ENCODE data around the gene LPCAT1.
A peak's percentile ranks its signal among the peaks of the same experiment; 100 is the strongest.

The LPCAT1 gene

DNA sequence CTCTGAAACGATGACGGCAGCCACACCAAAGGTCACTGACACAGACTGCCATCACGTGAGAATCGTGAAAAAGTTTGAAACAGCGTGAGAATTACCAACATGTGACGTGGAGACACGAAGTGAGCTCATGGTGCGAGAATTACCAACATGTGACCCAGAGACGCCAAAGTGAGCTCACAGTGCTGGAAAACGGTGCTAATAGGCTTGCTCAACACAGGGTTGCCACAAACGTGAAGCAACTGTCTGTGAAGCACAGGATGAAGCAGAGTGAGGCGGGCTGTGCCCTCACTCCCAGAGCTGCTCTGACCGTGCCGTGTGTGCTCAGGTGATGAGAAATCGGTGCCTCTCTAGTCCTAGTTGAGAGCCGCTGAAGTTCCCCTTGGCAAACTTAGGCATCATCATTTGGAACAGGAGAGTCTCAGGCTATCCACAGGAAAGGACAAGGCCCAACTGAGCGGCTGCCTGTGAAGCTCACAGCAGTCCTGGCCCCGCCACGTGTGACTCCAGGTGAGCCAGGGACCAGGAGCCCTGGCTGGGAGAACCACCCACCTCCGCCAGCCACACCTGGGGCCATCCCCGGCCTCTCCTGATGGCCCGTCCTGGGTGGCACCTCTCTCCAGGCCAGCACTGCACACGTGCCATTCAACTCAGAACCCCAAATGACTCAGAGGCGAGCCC, 48.8 kb downstream of the LPCAT1 start:
- CTCF ChIA-PET, result interaction anchor here (0.5 to 0.6 kb wide), 4 partner anchors 35 to 933 kb away, joined by 3 to 5 read pairs (median 3); no protein-coding TSS in a partner anchor
- no peak for DNase-seq (ENCODE audit: low spot score)
- H3K27ac ChIP-seq, result peak overlapping the region; percentile 4; the same call in 1 of the 2 replicates
- TF ChIP-seq, protein P1, sequence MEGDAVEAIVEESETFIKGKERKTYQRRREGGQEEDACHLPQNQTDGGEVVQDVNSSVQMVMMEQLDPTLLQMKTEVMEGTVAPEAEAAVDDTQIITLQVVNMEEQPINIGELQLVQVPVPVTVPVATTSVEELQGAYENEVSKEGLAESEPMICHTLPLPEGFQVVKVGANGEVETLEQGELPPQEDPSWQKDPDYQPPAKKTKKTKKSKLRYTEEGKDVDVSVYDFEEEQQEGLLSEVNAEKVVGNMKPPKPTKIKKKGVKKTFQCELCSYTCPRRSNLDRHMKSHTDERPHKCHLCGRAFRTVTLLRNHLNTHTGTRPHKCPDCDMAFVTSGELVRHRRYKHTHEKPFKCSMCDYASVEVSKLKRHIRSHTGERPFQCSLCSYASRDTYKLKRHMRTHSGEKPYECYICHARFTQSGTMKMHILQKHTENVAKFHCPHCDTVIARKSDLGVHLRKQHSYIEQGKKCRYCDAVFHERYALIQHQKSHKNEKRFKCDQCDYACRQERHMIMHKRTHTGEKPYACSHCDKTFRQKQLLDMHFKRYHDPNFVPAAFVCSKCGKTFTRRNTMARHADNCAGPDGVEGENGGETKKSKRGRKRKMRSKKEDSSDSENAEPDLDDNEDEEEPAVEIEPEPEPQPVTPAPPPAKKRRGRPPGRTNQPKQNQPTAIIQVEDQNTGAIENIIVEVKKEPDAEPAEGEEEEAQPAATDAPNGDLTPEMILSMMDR (conservative IDR thresholded peaks at IDR 0.05; ENCODE audit: low read depth), result no peak
- POLR2A ChIA-PET (ENCODE audit: low non-redundant PET), result interaction anchor here (0.5 kb wide), 1 partner anchor 93 kb away, joined by 3 read pairs; no protein-coding TSS in a partner anchor

DNA sequence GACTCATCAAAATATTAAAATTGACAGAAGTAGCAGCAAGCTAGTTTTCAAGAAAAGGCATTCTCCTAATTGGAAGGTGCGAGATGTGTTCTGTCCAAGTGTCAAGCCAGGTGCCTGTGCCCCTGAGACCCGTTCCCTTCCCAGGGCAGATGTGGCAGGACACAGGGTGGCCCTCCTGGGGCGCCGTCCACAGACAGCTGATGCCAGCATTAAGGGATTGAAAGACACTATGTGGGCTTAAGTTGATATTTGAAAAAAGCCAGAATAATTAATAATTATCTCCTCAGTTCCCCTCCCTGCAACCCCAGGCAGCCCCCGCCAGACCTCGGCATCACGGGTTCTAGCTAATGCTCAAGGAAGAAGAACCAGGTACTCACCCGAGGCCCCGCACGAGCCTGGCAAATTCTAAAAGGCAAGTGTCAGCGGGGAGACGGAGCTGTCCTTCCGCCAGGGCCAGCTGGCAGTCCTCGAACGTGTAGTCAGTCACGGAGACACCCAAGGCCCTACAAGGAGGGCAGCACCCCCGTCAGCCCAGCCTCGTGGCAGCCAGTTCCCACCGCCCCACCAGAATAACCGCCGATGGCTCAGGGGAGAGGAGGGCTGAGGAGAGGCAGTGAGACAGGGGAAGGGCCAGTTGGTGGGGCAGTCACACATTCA, 49.4 kb downstream of the LPCAT1 start:
- ChIA-PET CTCF (interaction anchor here (0.6 kb wide), 4 partner anchors 55 to 1103 kb away, joined by 3 to 5 read pairs (median 4); no protein-coding TSS in a partner anchor), POLR2A (ENCODE audit: low non-redundant PET) (no interaction called here)
- DNase-seq (ENCODE audit: low spot score), result no peak
- TF ChIP-seq, protein P1 (conservative IDR thresholded peaks at IDR 0.05; ENCODE audit: low read depth), result no peak
- peak overlapping the region; percentile 4; the same call in 1 of the 2 replicates for H3K27ac ChIP-seq

DNA sequence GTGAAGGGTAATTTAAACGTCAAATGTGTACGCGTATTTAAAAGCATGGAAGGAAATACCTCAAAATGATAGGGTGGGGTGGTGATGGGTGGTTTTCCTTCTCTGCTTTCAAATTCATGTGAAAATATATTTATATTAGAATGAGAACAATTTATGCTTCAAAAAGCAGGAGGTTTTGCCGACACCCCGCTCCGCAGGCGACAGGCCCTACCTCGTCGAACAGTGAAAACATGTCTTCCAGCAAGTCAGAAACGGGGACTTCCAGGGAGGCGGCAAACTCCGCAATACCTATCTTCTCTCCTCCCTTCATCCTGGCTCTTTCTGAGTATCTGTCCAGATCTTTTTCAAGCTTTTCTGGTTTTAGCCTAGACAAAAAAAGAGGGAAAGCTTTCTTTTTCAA, 50.0 kb downstream of the LPCAT1 start:
- no peak overlapping the region for H3K27ac ChIP-seq
- no peak for DNase-seq (ENCODE audit: low spot score)
- ChIA-PET CTCF (interaction anchor here (0.6 kb wide), 2 partner anchors 95 to 1102 kb away, joined by 3 to 4 read pairs; no protein-coding TSS in a partner anchor), POLR2A (ENCODE audit: low non-redundant PET) (no interaction called here)
- TF ChIP-seq, protein P1 (conservative IDR thresholded peaks at IDR 0.05; ENCODE audit: low read depth), result no peak

DNA sequence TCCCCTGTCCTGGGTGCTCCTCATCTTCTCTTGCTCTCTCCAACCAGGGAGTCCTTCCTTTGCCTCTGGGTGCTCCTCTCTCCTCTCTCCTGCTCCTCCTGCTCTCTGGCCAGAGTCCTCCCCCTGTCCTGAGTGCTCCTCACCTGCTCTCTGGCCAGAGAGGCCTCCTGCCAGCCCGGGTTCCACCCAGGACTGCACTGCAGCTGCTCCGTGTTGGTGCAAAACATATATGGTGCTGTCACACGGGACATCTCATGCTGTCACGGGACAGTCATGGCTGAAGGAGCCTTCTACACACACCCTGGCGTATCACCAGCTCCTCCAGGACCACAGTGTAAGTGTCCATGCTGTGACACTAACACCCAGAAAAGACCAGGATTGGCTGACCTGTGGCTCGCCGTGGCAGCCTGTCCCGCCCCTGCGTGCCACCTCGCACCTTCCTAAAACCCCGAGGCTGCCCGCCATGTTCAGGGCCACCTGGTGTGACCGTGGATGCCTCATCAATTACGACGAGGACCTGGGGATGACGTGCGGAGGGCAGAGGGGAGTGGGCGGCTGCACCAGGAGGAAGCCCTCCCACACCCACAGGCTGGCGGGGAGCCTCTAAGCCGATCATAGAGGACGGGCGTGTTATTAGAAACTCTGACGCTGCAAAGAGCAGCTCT, 50.7 kb downstream of the LPCAT1 start:
- H3K27ac ChIP-seq, result no peak overlapping the region
- ChIA-PET POLR2A (ENCODE audit: low non-redundant PET) (no interaction called here), CTCF (interaction anchor here (0.6 to 0.7 kb wide), 2 partner anchors 11 to 1102 kb away, joined by 3 read pairs; no protein-coding TSS in a partner anchor)
- no peak for DNase-seq (ENCODE audit: low spot score)
- TF ChIP-seq, protein P1 (conservative IDR thresholded peaks at IDR 0.05; ENCODE audit: low read depth), result no peak

DNA sequence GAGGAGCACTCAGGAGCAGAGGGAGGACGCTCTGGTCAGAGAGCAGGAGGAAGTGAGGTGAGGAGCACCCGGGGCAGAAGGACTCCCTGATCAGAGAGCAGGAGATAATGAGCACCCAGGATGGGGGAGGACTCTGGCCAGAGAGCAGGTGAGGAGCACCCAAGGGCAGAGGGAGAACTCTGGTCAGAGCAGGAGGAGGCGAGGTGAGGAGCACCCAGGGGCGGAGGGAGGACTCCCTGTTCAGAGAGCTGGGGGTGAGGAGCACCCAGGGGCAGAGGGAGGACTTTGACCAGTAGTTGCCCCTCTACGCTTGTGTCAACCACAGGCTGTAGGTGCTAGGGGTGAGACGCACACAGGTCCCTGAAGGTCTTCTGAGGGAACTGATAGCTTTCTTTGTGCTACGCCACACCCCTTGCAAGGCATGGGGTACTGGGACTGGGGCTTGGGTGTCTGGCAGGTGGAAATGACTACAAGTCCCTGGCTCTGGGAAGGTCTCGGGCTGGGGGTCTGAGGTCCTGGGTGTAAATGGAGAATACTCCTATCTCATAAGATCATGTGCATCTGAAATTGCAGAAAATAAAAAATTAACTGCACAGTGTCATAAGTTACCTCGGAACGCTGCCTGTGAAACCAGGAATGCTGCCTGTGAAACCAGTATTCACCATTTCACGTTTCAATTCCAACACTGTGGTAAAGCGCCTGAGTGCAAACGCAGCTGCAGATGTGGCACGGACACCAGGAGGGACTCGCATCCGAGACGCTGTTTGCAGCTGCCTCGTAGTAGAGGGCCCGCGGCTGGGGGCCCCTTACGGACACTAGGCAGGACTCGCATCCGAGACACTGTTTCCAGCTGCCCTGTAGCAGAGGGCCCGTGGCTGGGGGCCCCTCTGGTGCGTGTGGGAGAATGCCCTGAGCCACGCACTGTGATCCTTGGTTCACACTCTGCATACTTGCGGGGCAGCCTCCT, 51.5 kb downstream of the LPCAT1 start:
- DNase-seq (ENCODE audit: low spot score), result no peak
- ChIA-PET CTCF (interaction anchor here (0.7 kb wide), 1 partner anchor 12 kb away, joined by 3 read pairs; no protein-coding TSS in a partner anchor), POLR2A (ENCODE audit: low non-redundant PET) (no interaction called here)
- H3K27ac ChIP-seq, result no peak overlapping the region; the same call in 1 of the 2 replicates
- TF ChIP-seq, protein P1 (conservative IDR thresholded peaks at IDR 0.05; ENCODE audit: low read depth), result no peak

Data from RWPE1 (cell line).